ENCODE measurements around the gene VKORC1L1. TPM values are rescaled to one million over a fixed set of nuclear protein-coding genes. Genes with fewer than 3 reads are reported as not detected.

The VKORC1L1 gene
- polyA plus RNA-seq, 2 of the 4 experiments (the other 2 are of a cell fraction) = 28.3 to 36.7 TPM

DNA sequence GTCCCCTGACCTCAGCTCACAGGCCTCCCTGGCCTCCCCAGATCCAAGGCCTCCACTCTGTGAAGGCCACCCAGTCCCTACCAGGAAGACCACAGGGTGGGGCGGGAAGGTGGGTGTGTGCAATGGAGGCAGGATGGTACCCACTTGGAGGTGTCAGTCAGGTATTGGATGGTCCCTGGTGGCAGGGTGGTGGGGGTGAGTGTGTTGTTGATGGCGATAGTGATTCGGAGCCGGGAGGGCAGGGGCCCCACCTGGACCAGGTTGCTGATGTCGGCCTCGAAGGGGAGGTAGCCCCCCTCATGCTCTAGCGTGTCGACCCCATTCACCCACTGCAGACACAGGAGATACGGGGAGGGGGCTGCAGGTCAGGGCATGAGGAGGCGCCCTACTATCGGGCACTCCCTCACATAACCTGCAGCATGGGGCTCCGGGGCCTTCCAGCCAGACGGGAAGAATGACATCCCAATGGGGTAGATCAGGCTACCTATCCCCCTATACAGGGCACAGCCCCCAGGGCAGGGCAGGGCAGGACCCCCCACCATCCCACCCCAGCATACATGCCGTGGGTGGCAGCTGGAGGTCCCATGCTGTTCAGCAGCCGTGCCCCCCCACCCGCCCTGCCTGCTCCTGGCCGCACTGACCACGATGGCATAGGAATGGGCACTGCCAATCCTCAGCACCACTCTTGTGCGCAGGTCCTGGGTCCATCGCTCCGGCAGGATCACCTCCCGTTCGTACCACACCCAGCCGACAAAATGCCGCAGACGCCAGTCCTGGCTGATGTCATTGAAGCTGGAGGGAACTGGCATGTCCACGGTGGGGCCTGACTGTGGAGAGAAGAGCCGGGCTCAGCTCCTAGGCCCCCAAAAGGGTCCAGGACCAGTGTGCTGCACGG lies 107.0 kb downstream of the VKORC1L1 start:
- POLR2A ChIA-PET = no interaction called here
- TF ChIP-seq, protein P1, sequence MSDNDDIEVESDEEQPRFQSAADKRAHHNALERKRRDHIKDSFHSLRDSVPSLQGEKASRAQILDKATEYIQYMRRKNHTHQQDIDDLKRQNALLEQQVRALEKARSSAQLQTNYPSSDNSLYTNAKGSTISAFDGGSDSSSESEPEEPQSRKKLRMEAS (IDR thresholded peaks at IDR 0.05) = no peak
- no peak for TF ChIP-seq ZNF302 (CRISPR knock-in tag; IDR thresholded peaks at IDR 0.05)
- TF ChIP-seq, protein P2, sequence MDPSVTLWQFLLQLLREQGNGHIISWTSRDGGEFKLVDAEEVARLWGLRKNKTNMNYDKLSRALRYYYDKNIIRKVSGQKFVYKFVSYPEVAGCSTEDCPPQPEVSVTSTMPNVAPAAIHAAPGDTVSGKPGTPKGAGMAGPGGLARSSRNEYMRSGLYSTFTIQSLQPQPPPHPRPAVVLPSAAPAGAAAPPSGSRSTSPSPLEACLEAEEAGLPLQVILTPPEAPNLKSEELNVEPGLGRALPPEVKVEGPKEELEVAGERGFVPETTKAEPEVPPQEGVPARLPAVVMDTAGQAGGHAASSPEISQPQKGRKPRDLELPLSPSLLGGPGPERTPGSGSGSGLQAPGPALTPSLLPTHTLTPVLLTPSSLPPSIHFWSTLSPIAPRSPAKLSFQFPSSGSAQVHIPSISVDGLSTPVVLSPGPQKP (IDR thresholded peaks at IDR 0.05; ENCODE audit: low read depth, low read length) = no peak
- TF ChIP-seq FOSB (CRISPR knock-in tag; IDR thresholded peaks at IDR 0.05) = no peak
- no peak for TF ChIP-seq ESRRA (IDR thresholded peaks at IDR 0.05; ENCODE audit: borderline replicate concordance, low read length)
- TF ChIP-seq CEBPB (IDR thresholded peaks at IDR 0.05) = no peak
- TF ChIP-seq CBX2 (IDR thresholded peaks at IDR 0.05; ENCODE audit: borderline replicate concordance, low read depth) = no peak
- ATAC-seq (no peak), DNase-seq (ENCODE audit: low read depth in 1 of 2, low spot score in 1 of 2) (no peak), FAIRE-seq (no peak)
- Histone ChIP-seq H3K27ac (no peak overlapping the region), H3K4me3 (no peak overlapping the region), H3K4me2 (peak overlapping the region; percentile 97), H3K4me1 (peaks cover 25% of the 10 kb centered on the region), H3K9me3 (no peaks in the 10 kb centered on the region)
- CTCF ChIA-PET = interaction anchor here (1.0 kb wide), 1 partner anchor 15 kb away, joined by 3 read pairs; no protein-coding TSS in a partner anchor
- 93% methylated on average over 17 of the region's 29 CpGs for WGBS (ENCODE audit: missing lambda C conversion rate)

DNA sequence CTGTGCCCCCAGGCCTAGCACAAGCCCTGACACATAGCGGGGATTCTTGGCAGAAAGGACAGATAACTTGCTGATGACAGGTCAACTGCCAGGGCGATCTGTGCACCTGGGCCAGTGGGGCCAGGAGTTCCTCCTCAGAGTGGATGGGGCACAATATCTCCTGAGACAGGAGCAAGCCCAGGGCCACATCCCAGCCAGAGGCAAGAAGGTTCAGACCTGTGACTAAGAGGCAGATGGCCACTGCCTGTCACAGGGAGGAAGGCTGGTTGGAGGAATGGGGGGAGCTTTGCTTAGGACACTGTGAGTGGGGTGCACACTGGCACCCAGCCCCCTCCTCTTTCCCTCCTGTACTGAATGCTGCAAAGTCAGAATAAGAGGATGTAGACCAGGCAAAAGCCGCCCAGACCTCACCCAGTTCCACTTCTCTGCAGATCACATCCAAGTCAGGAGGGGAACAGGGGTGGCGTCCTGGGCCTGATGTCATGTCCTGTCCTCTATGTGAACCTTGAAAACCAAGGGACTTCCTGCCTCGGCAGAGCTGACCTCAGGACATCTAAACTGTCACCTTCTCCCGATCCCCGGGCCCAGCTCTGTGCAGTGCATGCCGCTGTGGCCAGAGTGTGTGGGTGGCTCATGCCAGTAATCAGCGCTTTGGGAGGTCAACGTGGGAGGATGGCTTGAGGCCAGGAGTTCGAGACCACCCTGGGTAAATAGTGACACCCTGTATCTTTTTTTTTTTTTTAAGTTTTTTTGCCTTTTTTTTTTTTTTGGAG lies 107.8 kb downstream of the VKORC1L1 start:
- Histone ChIP-seq H3K4me1 (peaks cover 27% of the 10 kb centered on the region), H3K27ac (peak overlapping the region; percentile 92 to 95; a peak in 5 of 6 replicates), H3K9me3 (no peaks in the 10 kb centered on the region), H3K4me3 (peak overlapping the region; percentile 76), H3K4me2 (peak overlapping the region; percentile 97)
- POLR2A ChIA-PET = no interaction called here
- DNase-seq (ENCODE audit: low read depth in 1 of 2, low spot score in 1 of 2) (peak in 1 of 2 experiments; percentile 45), FAIRE-seq (no peak), ATAC-seq (peak in 1 of 2 experiments; percentile 4; a peak in 3 of 6 replicates)
- WGBS (ENCODE audit: missing lambda C conversion rate) = 49% methylated on average over 10 of the region's 11 CpGs
- CTCF ChIA-PET = no interaction called here
- TF ChIP-seq CHD2 (IDR thresholded peaks at IDR 0.05; ENCODE audit: low read length, partially characterized antibody) (no peak), EHMT2 (IDR thresholded peaks at IDR 0.05; ENCODE audit: low read depth) (no peak), HOXA7 (CRISPR knock-in tag; IDR thresholded peaks at IDR 0.05) (no peak)
- TF ChIP-seq, protein P1 (IDR thresholded peaks at IDR 0.05) = no peak
- TF ChIP-seq, protein P3, sequence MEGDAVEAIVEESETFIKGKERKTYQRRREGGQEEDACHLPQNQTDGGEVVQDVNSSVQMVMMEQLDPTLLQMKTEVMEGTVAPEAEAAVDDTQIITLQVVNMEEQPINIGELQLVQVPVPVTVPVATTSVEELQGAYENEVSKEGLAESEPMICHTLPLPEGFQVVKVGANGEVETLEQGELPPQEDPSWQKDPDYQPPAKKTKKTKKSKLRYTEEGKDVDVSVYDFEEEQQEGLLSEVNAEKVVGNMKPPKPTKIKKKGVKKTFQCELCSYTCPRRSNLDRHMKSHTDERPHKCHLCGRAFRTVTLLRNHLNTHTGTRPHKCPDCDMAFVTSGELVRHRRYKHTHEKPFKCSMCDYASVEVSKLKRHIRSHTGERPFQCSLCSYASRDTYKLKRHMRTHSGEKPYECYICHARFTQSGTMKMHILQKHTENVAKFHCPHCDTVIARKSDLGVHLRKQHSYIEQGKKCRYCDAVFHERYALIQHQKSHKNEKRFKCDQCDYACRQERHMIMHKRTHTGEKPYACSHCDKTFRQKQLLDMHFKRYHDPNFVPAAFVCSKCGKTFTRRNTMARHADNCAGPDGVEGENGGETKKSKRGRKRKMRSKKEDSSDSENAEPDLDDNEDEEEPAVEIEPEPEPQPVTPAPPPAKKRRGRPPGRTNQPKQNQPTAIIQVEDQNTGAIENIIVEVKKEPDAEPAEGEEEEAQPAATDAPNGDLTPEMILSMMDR (IDR thresholded peaks at IDR 0.05) = no peak
- TF ChIP-seq, protein P4, sequence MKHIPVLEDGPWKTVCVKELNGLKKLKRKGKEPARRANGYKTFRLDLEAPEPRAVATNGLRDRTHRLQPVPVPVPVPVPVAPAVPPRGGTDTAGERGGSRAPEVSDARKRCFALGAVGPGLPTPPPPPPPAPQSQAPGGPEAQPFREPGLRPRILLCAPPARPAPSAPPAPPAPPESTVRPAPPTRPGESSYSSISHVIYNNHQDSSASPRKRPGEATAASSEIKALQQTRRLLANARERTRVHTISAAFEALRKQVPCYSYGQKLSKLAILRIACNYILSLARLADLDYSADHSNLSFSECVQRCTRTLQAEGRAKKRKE (CRISPR knock-in tag; IDR thresholded peaks at IDR 0.05; ENCODE audit: low read depth) = no peak
